Liver (tissue), 9 donors: ENCODE results near the gene VWA2. TPM values are rescaled to one million over a fixed set of nuclear protein-coding genes. Genes with fewer than 3 reads are reported as not detected.

Source experiments
- DNase-seq: peaks from one replicate; pipeline ENCODE4 v3.0.0-alpha.2; 2017; ENCODE audit warnings: low spot score
- H3K27ac ChIP-seq, 2 donors: one replicate each; pipeline ENCODE4 v1.7.0; 2013; ENCODE audit warnings: inconsistent platforms in 2 of 2, low read length in 2 of 2, control low read depth in 1 of 2, low read depth in 1 of 2, mild to moderate bottlenecking in 1 of 2
- H3K27me3 ChIP-seq, 4 donors: one replicate each; pipeline versions ENCODE4 v1.6.1 to v1.7.0; 2013; ENCODE audit warnings: low read length in 3 of 4, inconsistent platforms in 1 of 4, mild to moderate bottlenecking in 1 of 4, moderate library complexity in 1 of 4; ENCODE audit not compliant: control insufficient read depth in 4 of 4, insufficient read depth in 4 of 4
- H3K36me3 ChIP-seq, 4 donors: one replicate each; pipeline versions ENCODE4 v1.6.1 to v1.7.0; 2013; ENCODE audit warnings: low read length in 3 of 4, mild to moderate bottlenecking in 3 of 4, low read depth in 1 of 4, moderate library complexity in 1 of 4; ENCODE audit not compliant: control insufficient read depth in 4 of 4, insufficient read depth in 3 of 4
- H3K4me1 ChIP-seq, 4 donors: one replicate each; pipeline versions ENCODE4 v1.6.1 to v1.7.0; 2013; ENCODE audit warnings: low read length in 3 of 4, mild to moderate bottlenecking in 3 of 4, moderate library complexity in 1 of 4; ENCODE audit not compliant: control insufficient read depth in 4 of 4, insufficient read depth in 4 of 4
- H3K4me3 ChIP-seq, 3 donors: one replicate each; pipeline versions ENCODE4 v1.6.1 to v1.7.0; 2013; ENCODE audit warnings: low read length in 3 of 3, control low read depth in 1 of 3, low read depth in 1 of 3, mild to moderate bottlenecking in 1 of 3
- H3K9ac ChIP-seq, 2 donors: one replicate each; pipeline ENCODE4 v1.7.0; 2013; ENCODE audit warnings: low read length in 2 of 2, mild to moderate bottlenecking in 2 of 2, moderate library complexity in 2 of 2, control low read depth in 1 of 2, low read depth in 1 of 2
- H3K9me3 ChIP-seq, 4 donors: one replicate each; pipeline versions ENCODE4 v1.6.1 to v1.7.0; 2013; ENCODE audit warnings: low read length in 3 of 4; ENCODE audit not compliant: control insufficient read depth in 4 of 4
- EGR1 ChIP-seq, 2 donors: IDR thresholded peaks; 2 replicates each; pipeline ENCODE4 v1.6.1; 2016 to 2018; ENCODE audit warnings: antibody characterized with exemption in 2 of 2, low read depth in 2 of 2
- FOXA1 ChIP-seq: IDR thresholded peaks from 2 replicates; pipeline ENCODE4 v1.6.1; 2016; ENCODE audit warnings: antibody characterized with exemption
- FOXA2 ChIP-seq: IDR thresholded peaks from 2 replicates; pipeline ENCODE4 v1.6.1; 2016; ENCODE audit warnings: antibody characterized with exemption
- GABPA ChIP-seq, 2 donors: IDR thresholded peaks in 1 of 2; conservative IDR thresholded peaks in 1 of 2; 2 replicates each; pipeline ENCODE4 v1.6.1; 2016; ENCODE audit warnings: antibody characterized with exemption in 2 of 2, mild to moderate bottlenecking in 1 of 2, moderate library complexity in 1 of 2
- HNF4A ChIP-seq, 2 donors: conservative IDR thresholded peaks; 2 replicates each; pipeline ENCODE4 v1.6.1; 2016; ENCODE audit warnings: antibody characterized with exemption in 2 of 2, mild to moderate bottlenecking in 2 of 2
- HNF4G ChIP-seq: IDR thresholded peaks from 2 replicates; pipeline ENCODE4 v1.6.1; 2016; ENCODE audit warnings: antibody characterized with exemption
- JUND ChIP-seq, 2 donors: IDR thresholded peaks; 2 replicates each; pipeline ENCODE4 v1.6.1; 2016; ENCODE audit warnings: antibody characterized with exemption in 2 of 2
- RAD21 ChIP-seq, 2 donors: IDR thresholded peaks; 2 replicates each; pipeline ENCODE4 v1.6.1; 2016; ENCODE audit warnings: antibody characterized with exemption in 2 of 2, mild to moderate bottlenecking in 2 of 2
- RXRA ChIP-seq, 2 donors: IDR thresholded peaks; 2 replicates each; pipeline ENCODE4 v1.6.1; 2017 to 2018; ENCODE audit warnings: antibody characterized with exemption in 2 of 2, mild to moderate bottlenecking in 1 of 2
- SP1 ChIP-seq: IDR thresholded peaks from 2 replicates; pipeline ENCODE4 v1.6.1; 2018; ENCODE audit warnings: antibody characterized with exemption, mild to moderate bottlenecking
- TAF1 ChIP-seq: conservative IDR thresholded peaks from 2 replicates; pipeline ENCODE4 v1.6.1; 2016; ENCODE audit warnings: antibody characterized with exemption, mild to moderate bottlenecking
- YY1 ChIP-seq: IDR thresholded peaks from 2 replicates; pipeline ENCODE4 v1.6.1; 2016; ENCODE audit warnings: antibody characterized with exemption, mild to moderate bottlenecking
- WGBS: extraction: QIAGEN DNeasy Blood & Tissue Kit; methylation state at CpG from one replicate; pipeline ENCODE4 v1.1.7; 2013; 5-methylcytosine and 5-hydroxymethylcytosine counted together
- polyA plus RNA-seq, 2 donors: library from polyadenylated mRNA; stranded (reverse) in 1 of 2; unstranded in 1 of 2; fragments of 200-250 nt in 1 of 2; fragments of >200 nt in 1 of 2; fragmentation: Nextera tagmentation in 1 of 2; extraction: Ambion mirVana in 1 of 2; gene quantifications; one replicate each; pipeline versions ENCODE4 v1.2.1 to v1.2.3, GENCODE V29; 2013 to 2015
- total RNA-seq, 2 donors: library from RNA; depleted of rRNA; stranded (reverse); fragments of >200 nt; gene quantifications; one replicate each; pipeline ENCODE4 v1.2.3, GENCODE V29; 2014
- TF ChIP-seq, protein P1 (sequence below): IDR thresholded peaks from 2 replicates; pipeline ENCODE4 v1.6.1; 2016; ENCODE audit warnings: antibody characterized with exemption
- TF ChIP-seq, protein P2 (sequence below): IDR thresholded peaks from 2 replicates; pipeline ENCODE4 v1.6.1; 2016; ENCODE audit warnings: antibody characterized with exemption
- TF ChIP-seq, protein P3 (sequence below): IDR thresholded peaks from 2 replicates; pipeline ENCODE4 v1.6.1; 2016; ENCODE audit warnings: antibody characterized with exemption, mild to moderate bottlenecking
- TF ChIP-seq, protein P4 (sequence below): IDR thresholded peaks from 2 replicates; pipeline ENCODE4 v1.6.1; 2016; ENCODE audit warnings: antibody characterized with exemption
- TF ChIP-seq, protein P5 (sequence below): fragments of 150-350 bp; IDR thresholded peaks from 2 replicates; pipeline ENCODE4 v1.5.1; 2017; ENCODE audit warnings: improper control_type of control experiment, low read depth, low read length; ENCODE audit not compliant: missing input control
- donor health status: healthy.
- donor health status: healthy.
- donor health status: healthy.
- donor health status: healthy.
- donor health status: healthy.

VWA2 gene
- total and polyA plus RNA-seq, 4 donors = 0.05 to 0.25 TPM; not detected in 2

DNA sequence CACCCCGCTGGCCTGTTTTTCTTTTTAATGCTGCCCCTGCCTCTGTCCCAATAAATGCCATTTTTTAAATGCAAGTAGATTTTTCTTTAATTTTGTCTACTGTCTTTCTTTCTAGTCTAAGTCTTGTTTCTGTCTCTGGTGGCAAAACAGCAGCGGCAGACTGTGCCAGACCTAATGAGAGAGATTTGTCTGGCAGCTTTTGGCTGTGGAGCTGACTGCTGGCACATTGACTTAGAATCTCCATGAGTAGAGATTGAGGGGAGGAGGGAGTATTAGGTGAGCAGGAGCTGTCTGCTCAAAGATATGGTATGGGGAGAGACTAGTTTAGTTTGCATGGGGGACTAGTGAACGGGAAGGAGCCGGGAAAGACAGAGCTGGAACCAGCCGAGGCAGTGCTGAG, 13.0 kb downstream of the VWA2 start:
- H3K27me3 ChIP-seq = no peaks in the 10 kb centered on the region
- no peak for DNase-seq
- 94% methylated on average over 5 of the region's 5 CpGs for WGBS
- H3K9me3 ChIP-seq = no peaks in the 10 kb centered on the region
- no peak overlapping the region for H3K4me3 ChIP-seq
- no peaks in the 10 kb centered on the region for H3K4me1 ChIP-seq
- no peak overlapping the region for H3K9ac ChIP-seq
- no peaks in the 10 kb centered on the region for H3K36me3 ChIP-seq
- TF ChIP-seq TAF1 (no peak), FOXA2 (no peak), SP1 (no peak), RAD21 (IDR thresholded peaks at IDR 0.05) (no peak), HNF4A (conservative IDR thresholded peaks at IDR 0.05) (no peak), RXRA (IDR thresholded peaks at IDR 0.05) (no peak), GABPA (IDR thresholded peaks at IDR 0.05 in 1 of 2, conservative IDR thresholded peaks at IDR 0.05 in 1 of 2) (no peak), JUND (IDR thresholded peaks at IDR 0.05) (no peak), YY1 (no peak)
- TF ChIP-seq, protein P1, sequence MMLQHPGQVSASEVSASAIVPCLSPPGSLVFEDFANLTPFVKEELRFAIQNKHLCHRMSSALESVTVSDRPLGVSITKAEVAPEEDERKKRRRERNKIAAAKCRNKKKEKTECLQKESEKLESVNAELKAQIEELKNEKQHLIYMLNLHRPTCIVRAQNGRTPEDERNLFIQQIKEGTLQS = no peak
- TF ChIP-seq, protein P2, sequence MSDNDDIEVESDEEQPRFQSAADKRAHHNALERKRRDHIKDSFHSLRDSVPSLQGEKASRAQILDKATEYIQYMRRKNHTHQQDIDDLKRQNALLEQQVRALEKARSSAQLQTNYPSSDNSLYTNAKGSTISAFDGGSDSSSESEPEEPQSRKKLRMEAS = no peak
- TF ChIP-seq, protein P3, sequence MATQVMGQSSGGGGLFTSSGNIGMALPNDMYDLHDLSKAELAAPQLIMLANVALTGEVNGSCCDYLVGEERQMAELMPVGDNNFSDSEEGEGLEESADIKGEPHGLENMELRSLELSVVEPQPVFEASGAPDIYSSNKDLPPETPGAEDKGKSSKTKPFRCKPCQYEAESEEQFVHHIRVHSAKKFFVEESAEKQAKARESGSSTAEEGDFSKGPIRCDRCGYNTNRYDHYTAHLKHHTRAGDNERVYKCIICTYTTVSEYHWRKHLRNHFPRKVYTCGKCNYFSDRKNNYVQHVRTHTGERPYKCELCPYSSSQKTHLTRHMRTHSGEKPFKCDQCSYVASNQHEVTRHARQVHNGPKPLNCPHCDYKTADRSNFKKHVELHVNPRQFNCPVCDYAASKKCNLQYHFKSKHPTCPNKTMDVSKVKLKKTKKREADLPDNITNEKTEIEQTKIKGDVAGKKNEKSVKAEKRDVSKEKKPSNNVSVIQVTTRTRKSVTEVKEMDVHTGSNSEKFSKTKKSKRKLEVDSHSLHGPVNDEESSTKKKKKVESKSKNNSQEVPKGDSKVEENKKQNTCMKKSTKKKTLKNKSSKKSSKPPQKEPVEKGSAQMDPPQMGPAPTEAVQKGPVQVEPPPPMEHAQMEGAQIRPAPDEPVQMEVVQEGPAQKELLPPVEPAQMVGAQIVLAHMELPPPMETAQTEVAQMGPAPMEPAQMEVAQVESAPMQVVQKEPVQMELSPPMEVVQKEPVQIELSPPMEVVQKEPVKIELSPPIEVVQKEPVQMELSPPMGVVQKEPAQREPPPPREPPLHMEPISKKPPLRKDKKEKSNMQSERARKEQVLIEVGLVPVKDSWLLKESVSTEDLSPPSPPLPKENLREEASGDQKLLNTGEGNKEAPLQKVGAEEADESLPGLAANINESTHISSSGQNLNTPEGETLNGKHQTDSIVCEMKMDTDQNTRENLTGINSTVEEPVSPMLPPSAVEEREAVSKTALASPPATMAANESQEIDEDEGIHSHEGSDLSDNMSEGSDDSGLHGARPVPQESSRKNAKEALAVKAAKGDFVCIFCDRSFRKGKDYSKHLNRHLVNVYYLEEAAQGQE = no peak
- TF ChIP-seq, protein P4, sequence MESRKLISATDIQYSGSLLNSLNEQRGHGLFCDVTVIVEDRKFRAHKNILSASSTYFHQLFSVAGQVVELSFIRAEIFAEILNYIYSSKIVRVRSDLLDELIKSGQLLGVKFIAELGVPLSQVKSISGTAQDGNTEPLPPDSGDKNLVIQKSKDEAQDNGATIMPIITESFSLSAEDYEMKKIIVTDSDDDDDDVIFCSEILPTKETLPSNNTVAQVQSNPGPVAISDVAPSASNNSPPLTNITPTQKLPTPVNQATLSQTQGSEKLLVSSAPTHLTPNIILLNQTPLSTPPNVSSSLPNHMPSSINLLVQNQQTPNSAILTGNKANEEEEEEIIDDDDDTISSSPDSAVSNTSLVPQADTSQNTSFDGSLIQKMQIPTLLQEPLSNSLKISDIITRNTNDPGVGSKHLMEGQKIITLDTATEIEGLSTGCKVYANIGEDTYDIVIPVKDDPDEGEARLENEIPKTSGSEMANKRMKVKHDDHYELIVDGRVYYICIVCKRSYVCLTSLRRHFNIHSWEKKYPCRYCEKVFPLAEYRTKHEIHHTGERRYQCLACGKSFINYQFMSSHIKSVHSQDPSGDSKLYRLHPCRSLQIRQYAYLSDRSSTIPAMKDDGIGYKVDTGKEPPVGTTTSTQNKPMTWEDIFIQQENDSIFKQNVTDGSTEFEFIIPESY = no peak
- TF ChIP-seq, protein P5, sequence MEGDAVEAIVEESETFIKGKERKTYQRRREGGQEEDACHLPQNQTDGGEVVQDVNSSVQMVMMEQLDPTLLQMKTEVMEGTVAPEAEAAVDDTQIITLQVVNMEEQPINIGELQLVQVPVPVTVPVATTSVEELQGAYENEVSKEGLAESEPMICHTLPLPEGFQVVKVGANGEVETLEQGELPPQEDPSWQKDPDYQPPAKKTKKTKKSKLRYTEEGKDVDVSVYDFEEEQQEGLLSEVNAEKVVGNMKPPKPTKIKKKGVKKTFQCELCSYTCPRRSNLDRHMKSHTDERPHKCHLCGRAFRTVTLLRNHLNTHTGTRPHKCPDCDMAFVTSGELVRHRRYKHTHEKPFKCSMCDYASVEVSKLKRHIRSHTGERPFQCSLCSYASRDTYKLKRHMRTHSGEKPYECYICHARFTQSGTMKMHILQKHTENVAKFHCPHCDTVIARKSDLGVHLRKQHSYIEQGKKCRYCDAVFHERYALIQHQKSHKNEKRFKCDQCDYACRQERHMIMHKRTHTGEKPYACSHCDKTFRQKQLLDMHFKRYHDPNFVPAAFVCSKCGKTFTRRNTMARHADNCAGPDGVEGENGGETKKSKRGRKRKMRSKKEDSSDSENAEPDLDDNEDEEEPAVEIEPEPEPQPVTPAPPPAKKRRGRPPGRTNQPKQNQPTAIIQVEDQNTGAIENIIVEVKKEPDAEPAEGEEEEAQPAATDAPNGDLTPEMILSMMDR = no peak
- H3K27ac ChIP-seq = no peak overlapping the region

DNA sequence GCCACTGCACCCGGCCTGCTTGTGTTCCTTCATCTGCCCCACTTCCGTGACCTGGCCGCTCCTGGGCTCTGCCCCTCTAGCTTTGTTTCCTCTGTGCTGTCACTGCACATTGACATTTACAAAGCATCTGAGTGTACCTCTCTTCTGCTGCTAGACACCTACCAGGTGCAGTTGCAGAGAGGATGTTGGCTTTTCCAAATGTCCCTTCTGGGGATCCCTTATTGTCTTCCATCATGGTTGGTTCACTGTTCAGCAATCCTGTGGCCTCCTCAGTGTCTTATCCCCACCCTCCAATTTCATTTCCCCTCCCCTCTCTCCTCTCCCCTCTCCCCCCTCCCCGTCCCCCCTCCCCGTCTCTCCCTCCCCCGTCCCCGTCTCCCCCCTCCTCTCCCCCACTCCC, 13.8 kb downstream of the VWA2 start:
- 71% methylated on average over 4 of the region's 7 CpGs for WGBS
- TF ChIP-seq, protein P2 = no peak
- TF ChIP-seq SP1 (no peak), RXRA (IDR thresholded peaks at IDR 0.05) (no peak), HNF4A (conservative IDR thresholded peaks at IDR 0.05) (no peak), HNF4G (no peak), FOXA1 (no peak), EGR1 (IDR thresholded peaks at IDR 0.05; ENCODE audit: low read depth in 2 of 2) (no peak)
- TF ChIP-seq, protein P3 = no peak
- TF ChIP-seq, protein P1 = no peak
- TF ChIP-seq, protein P5 = no peak

More for the DNA sequence above, 13.8 kb downstream of the VWA2 start:
- H3K9ac ChIP-seq = no peak overlapping the region
- no peak for DNase-seq
- H3K27me3 ChIP-seq = no peaks in the 10 kb centered on the region
- no peaks in the 10 kb centered on the region for H3K36me3 ChIP-seq
- H3K9me3 ChIP-seq = no peaks in the 10 kb centered on the region
- no peaks in the 10 kb centered on the region for H3K4me1 ChIP-seq
- no peak overlapping the region for H3K27ac ChIP-seq
- H3K4me3 ChIP-seq = no peak overlapping the region
